Smooth muscle cell of the brain vasculature (primary cell): ENCODE data around the gene CHMP2A.
A peak's percentile ranks its signal among the peaks of the same experiment; 100 is the strongest.
"Not testable (repeated sequence)": the region's sequence is repeated elsewhere in the genome, so short reads cannot be mapped to it uniquely, and the experiment has no call there.

Source experiments
- DNase-seq: peaks from one replicate; pipeline ENCODE4 v3.0.0-alpha.2; 2012; ENCODE audit warnings: low read depth, low spot score

CHMP2A gene

GRCh38 chr19:58555369-58555885, 522 bp upstream of the CHMP2A start:
- no peak for DNase-seq

- no peak for DNase-seq
Observed at GRCh38 chr19:58553799-58554493, 959 bp downstream of the CHMP2A start.

DNA sequence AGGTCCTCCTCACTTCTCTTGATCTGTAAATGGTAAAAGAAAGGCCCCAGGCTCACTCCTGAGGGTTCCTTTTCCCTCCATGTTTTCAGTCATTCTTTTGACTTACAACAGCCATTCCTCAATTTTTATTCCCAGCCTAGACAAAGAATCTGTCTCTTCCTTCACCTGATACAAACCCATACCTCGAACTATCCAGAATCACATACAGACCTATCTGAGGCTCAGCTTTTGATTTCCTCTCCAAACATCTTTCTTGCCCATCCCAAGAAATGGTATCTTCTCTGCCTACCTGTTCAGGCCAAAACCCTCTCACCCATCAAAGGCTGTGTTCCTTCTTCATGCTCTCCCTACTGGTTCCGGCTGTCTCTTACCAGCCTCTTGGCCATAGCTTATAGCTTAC, 2.2 kb downstream of the CHMP2A start:
- DNase-seq, result no peak

GRCh38 chr19:58551577-58552471, 3.1 kb downstream of the CHMP2A start:
- no peak for DNase-seq

- DNase-seq, result no peak
Observed at GRCh38 chr19:58551123-58551497, 3.8 kb downstream of the CHMP2A start.

- DNase-seq, result no peak
Observed at GRCh38 chr19:58550362-58551122, 4.4 kb downstream of the CHMP2A start.

- no peak for DNase-seq
Observed at GRCh38 chr19:58549664-58550361, 5.1 kb downstream of the CHMP2A start.

DNA sequence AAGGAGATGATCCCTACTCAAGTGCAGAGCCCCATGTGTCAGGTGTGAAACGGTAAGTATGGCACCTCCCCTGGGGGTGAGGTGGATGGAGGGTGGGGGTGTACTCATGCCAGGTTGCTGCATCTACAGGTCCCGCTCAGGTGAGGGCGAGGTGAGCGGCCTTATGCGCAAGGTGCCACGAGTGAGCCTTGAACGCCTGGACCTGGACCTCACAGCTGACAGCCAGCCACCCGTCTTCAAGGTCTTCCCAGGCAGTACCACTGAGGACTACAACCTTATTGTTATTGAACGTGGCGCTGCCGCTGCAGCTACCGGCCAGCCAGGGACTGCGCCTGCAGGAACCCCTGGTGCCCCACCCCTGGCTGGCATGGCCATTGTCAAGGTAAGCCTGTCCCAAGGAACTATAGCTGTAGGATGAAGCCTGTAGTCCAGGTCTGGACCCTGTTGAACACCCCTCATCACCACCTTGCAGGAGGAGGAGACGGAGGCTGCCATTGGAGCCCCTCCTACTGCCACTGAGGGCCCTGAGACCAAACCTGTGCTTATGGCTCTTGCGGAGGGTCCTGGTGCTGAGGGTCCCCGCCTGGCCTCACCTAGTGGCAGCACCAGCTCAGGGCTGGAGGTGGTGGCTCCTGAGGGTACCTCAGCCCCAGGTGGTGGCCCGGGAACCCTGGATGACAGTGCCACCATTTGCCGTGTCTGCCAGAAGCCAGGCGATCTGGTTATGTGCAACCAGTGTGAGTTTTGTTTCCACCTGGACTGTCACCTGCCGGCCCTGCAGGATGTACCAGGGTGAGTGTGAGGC, 5.8 kb downstream of the CHMP2A start:
- no peak for DNase-seq

GRCh38 chr19:58547323-58548312, 7.3 kb downstream of the CHMP2A start:
- DNase-seq, result no peak

- no peak for DNase-seq
Observed at GRCh38 chr19:58546019-58546530, 8.8 kb downstream of the CHMP2A start.

DNA sequence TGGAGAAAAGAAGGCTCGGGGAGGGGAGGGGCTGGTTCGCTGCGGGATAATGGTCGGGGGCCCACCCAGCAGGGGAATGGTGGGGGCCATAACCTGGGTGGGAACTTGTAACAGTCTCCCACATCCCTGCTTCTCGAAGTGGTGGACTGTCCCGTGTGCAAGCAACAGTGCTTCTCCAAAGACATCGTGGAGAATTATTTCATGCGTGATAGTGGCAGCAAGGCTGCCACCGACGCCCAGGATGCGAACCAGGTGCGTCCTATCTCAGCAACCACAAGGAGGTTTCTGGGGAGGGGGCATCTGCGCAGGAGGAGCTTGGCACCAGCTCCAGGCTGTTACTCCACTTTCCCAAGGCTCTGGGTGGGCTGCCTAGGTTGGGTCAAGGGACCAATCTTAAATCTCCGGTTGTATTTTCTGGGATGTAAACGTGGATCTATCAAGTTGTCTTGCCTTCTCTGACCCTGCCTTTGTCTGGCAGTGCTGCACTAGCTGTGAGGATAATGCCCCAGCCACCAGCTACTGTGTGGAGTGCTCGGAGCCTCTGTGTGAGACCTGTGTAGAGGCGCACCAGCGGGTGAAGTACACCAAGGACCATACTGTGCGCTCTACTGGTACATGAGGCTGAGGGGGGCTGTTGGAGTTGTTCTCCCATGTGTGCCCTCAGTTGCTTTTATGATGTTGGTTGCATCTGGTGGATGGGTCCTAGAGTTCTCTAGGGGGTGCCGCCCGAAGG, 9.5 kb downstream of the CHMP2A start:
- DNase-seq, result no peak

DNA sequence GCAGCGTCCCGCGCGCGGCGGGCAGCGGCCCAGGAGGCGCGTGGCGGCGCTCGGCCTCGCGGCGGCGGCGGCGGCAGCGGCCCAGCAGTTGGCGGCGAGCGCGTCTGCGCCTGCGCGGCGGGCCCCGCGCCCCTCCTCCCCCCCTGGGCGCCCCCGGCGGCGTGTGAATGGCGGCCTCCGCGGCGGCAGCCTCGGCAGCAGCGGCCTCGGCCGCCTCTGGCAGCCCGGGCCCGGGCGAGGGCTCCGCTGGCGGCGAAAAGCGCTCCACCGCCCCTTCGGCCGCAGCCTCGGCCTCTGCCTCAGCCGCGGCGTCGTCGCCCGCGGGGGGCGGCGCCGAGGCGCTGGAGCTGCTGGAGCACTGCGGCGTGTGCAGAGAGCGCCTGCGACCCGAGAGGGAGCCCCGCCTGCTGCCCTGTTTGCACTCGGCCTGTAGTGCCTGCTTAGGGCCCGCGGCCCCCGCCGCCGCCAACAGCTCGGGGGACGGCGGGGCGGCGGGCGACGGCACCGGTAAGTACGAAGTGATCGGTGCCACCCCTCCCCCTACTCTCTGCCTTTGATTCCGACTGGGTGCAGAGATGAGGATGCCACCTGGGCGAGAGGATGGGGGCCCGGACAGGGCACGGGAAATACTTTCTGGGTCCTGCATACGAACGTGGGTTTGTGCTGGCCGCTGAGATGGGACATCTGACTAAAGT, 10.2 kb downstream of the CHMP2A start:
- DNase-seq, result no peak

- DNase-seq, result peak; percentile 97
Observed at GRCh38 chr19:58543826-58544590, 10.9 kb downstream of the CHMP2A start, which contains the start of gene TRIM28. Gene TRIM28 (plus strand): TSS chr19:58544064. CDS start chr19:58544758, 694 bp downstream.

GRCh38 chr19:58542641-58543372, 12.1 kb downstream of the CHMP2A start:
- DNase-seq, result not testable (repeated sequence)

DNA sequence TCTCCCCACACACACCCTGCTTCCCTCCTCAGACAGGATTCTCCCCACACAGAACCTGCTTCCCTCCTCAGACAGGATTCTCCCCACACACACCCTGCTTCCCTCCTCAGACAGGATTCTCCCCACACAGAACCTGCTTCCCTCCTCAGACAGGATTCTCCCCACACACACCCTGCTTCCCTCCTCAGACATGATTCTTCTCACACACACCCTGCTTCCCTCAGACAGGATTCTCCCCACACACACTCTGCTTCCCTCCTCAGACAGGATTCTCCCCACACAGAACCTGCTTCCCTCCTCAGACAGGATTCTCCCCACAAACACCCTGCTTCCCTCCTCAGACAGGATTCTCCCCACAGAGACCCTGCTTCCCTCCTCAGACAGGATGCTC, 15.7 kb downstream of the CHMP2A start:
- not testable (repeated sequence) for DNase-seq
